Measurements from ENCODE around the gene GRAMD1A. TPM values are rescaled to one million over a fixed set of nuclear protein-coding genes. Genes with fewer than 3 reads are reported as not detected.
A peak's percentile ranks its signal among the peaks of the same experiment; 100 is the strongest.
"Not testable (repeated sequence)": the region's sequence is repeated elsewhere in the genome, so short reads cannot be mapped to it uniquely, and the experiment has no call there.

Gene GRAMD1A
- total RNA-seq, 1 donor from 2014 or later: 30.6 TPM

GRCh38 chr19:35042954-35043604 lies 43.0 kb downstream of the GRAMD1A start:
- DNase-seq (no peak), ATAC-seq (no peak)
- intact Hi-C loops (cut with micrococcal nuclease): no loop called here

- no peak for DNase-seq
- ATAC-seq: no peak
- intact Hi-C loops (cut with micrococcal nuclease): no loop called here
Measured at GRCh38 chr19:35043906-35044305, 43.8 kb downstream of the GRAMD1A start.

GRCh38 chr19:35044317-35045117 lies 44.4 kb downstream of the GRAMD1A start:
- peak; percentile 72 for DNase-seq
- no peak for ATAC-seq
- intact Hi-C loops (cut with micrococcal nuclease): no loop called here

- ATAC-seq: no peak
- intact Hi-C loops (cut with micrococcal nuclease): no loop called here
- no peak for DNase-seq
Measured at GRCh38 chr19:35045667-35046300, 45.7 kb downstream of the GRAMD1A start.

- DNase-seq (no peak), ATAC-seq (no peak)
- intact Hi-C loops (cut with micrococcal nuclease): no loop called here
Measured at GRCh38 chr19:35046461-35046860, 46.3 kb downstream of the GRAMD1A start.

GRCh38 chr19:35048911-35049411 lies 48.8 kb downstream of the GRAMD1A start:
- intact Hi-C loops (cut with micrococcal nuclease): no loop called here
- peak; percentile 93 for ATAC-seq
- DNase-seq: peak; percentile 87

GRCh38 chr19:35049456-35049855 lies 49.3 kb downstream of the GRAMD1A start:
- ATAC-seq (no peak), DNase-seq (no peak)
- intact Hi-C loops (cut with micrococcal nuclease): no loop called here

GRCh38 chr19:35050662-35051061 lies 50.5 kb downstream of the GRAMD1A start:
- DNase-seq; ATAC-seq; intact Hi-C loops (cut with micrococcal nuclease): not testable (repeated sequence)

- ATAC-seq; DNase-seq; intact Hi-C loops (cut with micrococcal nuclease): not testable (repeated sequence)
Measured at GRCh38 chr19:35051268-35051667, 51.1 kb downstream of the GRAMD1A start.

- ATAC-seq (no peak), DNase-seq (no peak)
- intact Hi-C loops (cut with micrococcal nuclease): no loop called here
Measured at GRCh38 chr19:35051796-35052195, 51.7 kb downstream of the GRAMD1A start.

- intact Hi-C loops (cut with micrococcal nuclease): no loop called here
- no peak for ATAC-seq
- no peak for DNase-seq
Measured at GRCh38 chr19:35052599-35053190, 52.6 kb downstream of the GRAMD1A start.

GRCh38 chr19:35053667-35054293 lies 53.7 kb downstream of the GRAMD1A start:
- no peak for DNase-seq
- intact Hi-C loops (cut with micrococcal nuclease): no loop called here
- ATAC-seq: no peak

- ATAC-seq: no peak
- intact Hi-C loops (cut with micrococcal nuclease): no loop called here
- DNase-seq: no peak
Measured at GRCh38 chr19:35054626-35055025, 54.5 kb downstream of the GRAMD1A start.

- no peak for ATAC-seq
- no peak for DNase-seq
- intact Hi-C loops (cut with micrococcal nuclease): no loop called here
Measured at GRCh38 chr19:35055715-35056179, 55.6 kb downstream of the GRAMD1A start.

GRCh38 chr19:35056513-35057063 lies 56.5 kb downstream of the GRAMD1A start:
- no peak for ATAC-seq
- no peak for DNase-seq
- intact Hi-C loops (cut with micrococcal nuclease): no loop called here

- ATAC-seq (no peak), DNase-seq (no peak)
- intact Hi-C loops (cut with micrococcal nuclease): no loop called here
Measured at GRCh38 chr19:35058370-35058769, 58.2 kb downstream of the GRAMD1A start.

GRCh38 chr19:35059006-35059798 lies 59.1 kb downstream of the GRAMD1A start:
- ATAC-seq: no peak
- intact Hi-C loops (cut with micrococcal nuclease): no loop called here
- no peak for DNase-seq

GRCh38 chr19:35059799-35060091 lies 59.6 kb downstream of the GRAMD1A start:
- no peak for ATAC-seq
- intact Hi-C loops (cut with micrococcal nuclease): no loop called here

More at GRCh38 chr19:35059799-35060091, 59.6 kb downstream of the GRAMD1A start:
- DNase-seq: no peak

All from left ventricle myocardium superior (tissue), 1 donor.